ENCODE data around the gene ZNF563. TPM values are rescaled to one million over a fixed set of nuclear protein-coding genes. Genes with fewer than 3 reads are reported as not detected.

The ZNF563 gene
- total and polyA plus RNA-seq, 7 donors, result 0.84 to 7.6 (median 1.6) TPM

GRCh38 chr19:12287958-12288500 lies 45.4 kb downstream of the ZNF563 start:
- Histone ChIP-seq H3K9me3 (peaks cover 7% of the 10 kb centered on the region), H3K4me3 (no peak overlapping the region), H3K4me1 (peaks cover 17% of the 10 kb centered on the region), H3K36me3 (ENCODE audit: insufficient read depth in 1 of 2, low read depth in 1 of 2) (no peaks in the 10 kb centered on the region), H3K27me3 (ENCODE audit: insufficient read depth in 3 of 3, low read length in 2 of 3) (no peaks in the 10 kb centered on the region), H3K27ac (no peak overlapping the region)
- ATAC-seq (no peak), DNase-seq (no peak)
- intact Hi-C loops (cut with DNase I), result no loop called here
- WGBS, 3 donors, result 69 to 73% (median 71%) methylated on average over 1 of the region's 1 CpG
- no peak for TF ChIP-seq CTCF (IDR thresholded peaks at IDR 0.05)

- Histone ChIP-seq H3K36me3 (ENCODE audit: insufficient read depth in 1 of 2, low read depth in 1 of 2) (no peaks in the 10 kb centered on the region), H3K4me1 (peaks cover 14% of the 10 kb centered on the region), H3K4me3 (no peak overlapping the region), H3K9me3 (peaks cover 8% of the 10 kb centered on the region), H3K27ac (no peak overlapping the region), H3K27me3 (ENCODE audit: insufficient read depth in 3 of 3, low read length in 2 of 3) (no peaks in the 10 kb centered on the region)
- 97% methylated on average over 18 of the region's 18 CpGs for WGBS, 3 donors
- TF ChIP-seq CTCF (IDR thresholded peaks at IDR 0.05), result no peak
- DNase-seq (no peak), ATAC-seq (no peak)
- intact Hi-C loops (cut with DNase I), result no loop called here
These were observed 48.8 kb downstream of the ZNF563 start for GRCh38 chr19:12284631-12285030.

- intact Hi-C loops (cut with DNase I), result no loop called here
- DNase-seq (no peak), ATAC-seq (no peak)
- TF ChIP-seq CTCF (IDR thresholded peaks at IDR 0.05), result no peak
- Histone ChIP-seq H3K27ac (no peak overlapping the region), H3K27me3 (ENCODE audit: insufficient read depth in 3 of 3, low read length in 2 of 3) (no peaks in the 10 kb centered on the region), H3K4me3 (no peak overlapping the region), H3K9me3 (peaks cover 10% of the 10 kb centered on the region), H3K4me1 (peaks cover 10% of the 10 kb centered on the region), H3K36me3 (ENCODE audit: insufficient read depth in 1 of 2, low read depth in 1 of 2) (no peaks in the 10 kb centered on the region)
- 97 to 98% (median 97%) methylated on average over 14 of the region's 14 CpGs for WGBS, 3 donors
These were observed 49.2 kb downstream of the ZNF563 start for GRCh38 chr19:12284226-12284625.

GRCh38 chr19:12278713-12279112 lies 54.7 kb downstream of the ZNF563 start:
- Histone ChIP-seq H3K4me3 (no peak overlapping the region), H3K9me3 (peaks cover 61% of the 10 kb centered on the region), H3K27ac (no peak overlapping the region), H3K27me3 (ENCODE audit: insufficient read depth in 3 of 3, low read length in 2 of 3) (no peaks in the 10 kb centered on the region), H3K36me3 (ENCODE audit: insufficient read depth in 1 of 2, low read depth in 1 of 2) (peaks cover 3 to 23% of the 10 kb centered on the region in 2 donors), H3K4me1 (no peaks in the 10 kb centered on the region)
- ATAC-seq (no peak), DNase-seq (no peak)
- 72 to 86% (median 77%) methylated on average over 2 of the region's 2 CpGs for WGBS, 3 donors
- intact Hi-C loops (cut with DNase I), result loop anchor here in 1 of 2 donors (5.0 kb wide), 1 partner anchor 36 kb away; no protein-coding TSS in a partner anchor
- no peak for TF ChIP-seq CTCF (IDR thresholded peaks at IDR 0.05)

Measured in psoas muscle (tissue), 8 donors.